Calu3 (cell line): Measurements from ENCODE around the gene CHRNG. TPM values are rescaled to one million over a fixed set of nuclear protein-coding genes. Genes with fewer than 3 reads are reported as not detected.

Experiments used
- BruUV-seq: library from RNA; stranded (reverse); fragments of 400-500 nt; replicated peaks from 2 replicates; lab custom pipeline; 2021; lab: Mats Ljungman, UMichigan
- CTCF ChIA-PET: fragments of 300-600 bp; sonication (Branson Sonifier 250); formaldehyde crosslinking; loops from one replicate; lab custom pipeline; 2022; ENCODE audit warnings: antibody characterized with exemption; lab: Charles Lee
- DNase-seq: peaks from one replicate; pipeline ENCODE4 v3.0.0; 2022
- H3K27ac Mint-ChIP-seq: one replicate; pipeline ENCODE4 v1.8.0; 2022; ENCODE audit warnings: mixed read lengths; ENCODE audit not compliant: unreplicated experiment
- H3K27me3 Mint-ChIP-seq: one replicate; pipeline ENCODE4 v1.8.0; 2022; ENCODE audit warnings: mixed read lengths; ENCODE audit not compliant: unreplicated experiment
- H3K36me3 Mint-ChIP-seq: one replicate; pipeline ENCODE4 v1.8.0; 2022; ENCODE audit warnings: mild to moderate bottlenecking, moderate library complexity, mixed read lengths; ENCODE audit not compliant: insufficient read depth, unreplicated experiment
- H3K4me1 Mint-ChIP-seq: one replicate; pipeline ENCODE4 v1.8.0; 2022; ENCODE audit warnings: mild to moderate bottlenecking, low read depth, mixed read lengths; ENCODE audit not compliant: unreplicated experiment
- H3K4me3 Mint-ChIP-seq: one replicate; pipeline ENCODE4 v1.8.0; 2022; ENCODE audit warnings: mild to moderate bottlenecking, low read depth, moderate library complexity, mixed read lengths; ENCODE audit not compliant: unreplicated experiment
- H3K9me3 Mint-ChIP-seq: one replicate; pipeline ENCODE4 v1.8.0; 2022; ENCODE audit warnings: low read depth, mixed read lengths; ENCODE audit not compliant: unreplicated experiment
- CTCF ChIP-seq: fragments of 200-600 bp; IDR thresholded peaks from one replicate; pipeline ENCODE4 v1.8.0; 2022; ENCODE audit warnings: antibody characterized with exemption; ENCODE audit not compliant: unreplicated experiment
- intact Hi-C: fragments of 100-400 bp; cut with micrococcal nuclease; formaldehyde crosslinking; loops from one replicate; pipeline ENCODE4 v1.10.0; 2022; ENCODE audit not compliant: unreplicated experiment
- total RNA-seq: library from RNA; stranded (reverse); gene quantifications from 2 replicates; pipeline ENCODE4 v1.2.3, GENCODE V29; 2022

CHRNG gene
- total RNA-seq, 1 experiment from 2014 or later = not detected

- H3K4me1 Mint-ChIP-seq = no peaks in the 10 kb centered on the region
- TF ChIP-seq CTCF = no peak
Measured at GRCh38 chr2:232508251-232508650, 31.2 kb upstream of the CHRNG start.

GRCh38 chr2:232511336-232511890, 28.1 kb upstream of the CHRNG start:
- Mint-ChIP-seq H3K4me3 (no peak overlapping the region), H3K27me3 (peaks cover 90% of the 10 kb centered on the region), H3K9me3 (no peaks in the 10 kb centered on the region), H3K36me3 (no peaks in the 10 kb centered on the region), H3K27ac (no peak overlapping the region), H3K4me1 (no peaks in the 10 kb centered on the region)
- no peak for DNase-seq
- no TSS peak for BruUV-seq
- no peak for TF ChIP-seq CTCF
- intact Hi-C loops = no loop called here
- CTCF ChIA-PET = no interaction called here

More at GRCh38 chr2:232508251-232508650, 31.2 kb upstream of the CHRNG start:
- DNase-seq = no peak
- Mint-ChIP-seq H3K9me3 (no peaks in the 10 kb centered on the region), H3K27me3 (peaks cover 93% of the 10 kb centered on the region), H3K4me3 (no peak overlapping the region), H3K36me3 (no peaks in the 10 kb centered on the region), H3K27ac (no peak overlapping the region)
- intact Hi-C loops = no loop called here
- CTCF ChIA-PET = no interaction called here
- BruUV-seq = no TSS peak

GRCh38 chr2:232512602-232513001, 26.9 kb upstream of the CHRNG start:
- H3K9me3 Mint-ChIP-seq = no peaks in the 10 kb centered on the region
- peaks cover 90% of the 10 kb centered on the region for H3K27me3 Mint-ChIP-seq
- intact Hi-C loops = no loop called here
- H3K4me3 Mint-ChIP-seq = no peak overlapping the region
- no peaks in the 10 kb centered on the region for H3K36me3 Mint-ChIP-seq
- BruUV-seq = no TSS peak
- no peak overlapping the region for H3K27ac Mint-ChIP-seq
- CTCF ChIA-PET = no interaction called here
- DNase-seq = no peak
- TF ChIP-seq CTCF = no peak
- no peaks in the 10 kb centered on the region for H3K4me1 Mint-ChIP-seq

GRCh38 chr2:232513353-232513752, 26.1 kb upstream of the CHRNG start:
- H3K36me3 Mint-ChIP-seq = no peaks in the 10 kb centered on the region
- H3K4me3 Mint-ChIP-seq = no peak overlapping the region
- intact Hi-C loops = no loop called here
- DNase-seq = no peak
- CTCF ChIA-PET = no interaction called here
- no peak for TF ChIP-seq CTCF
- H3K9me3 Mint-ChIP-seq = no peaks in the 10 kb centered on the region
- H3K27ac Mint-ChIP-seq = no peak overlapping the region
- no TSS peak for BruUV-seq
- H3K27me3 Mint-ChIP-seq = peaks cover 90% of the 10 kb centered on the region
- H3K4me1 Mint-ChIP-seq = no peaks in the 10 kb centered on the region
